GM19238 (cell line): ENCODE results near the gene NRP2.

Experiments
- DNase-seq: peaks from one replicate; pipeline ENCODE4 v3.0.0; 2011; ENCODE audit warnings: low spot score; ENCODE audit not compliant: insufficient read length

The NRP2 gene

DNA sequence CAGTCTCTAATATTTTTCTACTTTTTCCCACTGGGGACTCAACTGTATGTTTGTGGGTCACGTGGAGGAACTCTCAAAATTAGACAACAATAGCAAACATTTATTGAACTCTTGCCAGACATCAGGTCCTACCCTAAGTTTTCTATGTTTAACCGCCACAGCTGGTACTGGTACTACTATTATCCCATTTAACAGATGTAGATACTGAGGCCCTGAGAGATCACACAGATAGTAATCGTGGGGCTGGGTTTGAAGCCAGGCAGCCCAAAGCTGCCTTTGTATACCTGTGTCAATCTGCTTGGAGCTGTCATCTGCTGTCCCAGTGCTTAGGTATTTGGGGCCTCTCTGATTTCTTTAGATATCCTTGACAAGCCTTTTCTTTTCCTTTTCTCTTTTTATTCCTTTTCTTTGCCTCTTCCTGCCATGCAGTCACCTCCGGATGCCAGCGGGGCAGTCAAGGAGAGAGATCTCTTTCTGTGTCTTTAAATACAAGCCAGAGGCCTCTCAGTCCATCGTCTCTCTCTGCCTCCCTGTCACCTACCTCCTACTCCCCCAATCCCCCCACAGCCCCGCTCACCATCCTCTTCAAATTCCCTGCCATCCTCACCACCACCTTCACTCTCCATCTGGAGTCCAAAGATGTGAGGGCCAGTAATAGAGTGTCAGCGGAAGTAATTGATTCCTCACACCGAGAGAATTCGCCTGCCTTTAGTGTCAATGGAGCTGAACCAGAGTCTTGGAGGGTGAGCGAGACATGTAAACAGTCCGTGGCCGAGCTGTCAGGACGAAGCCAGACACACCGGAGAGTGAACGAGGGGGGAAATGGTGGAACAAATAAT, 23.4 kb downstream of the NRP2 start:
- no peak for DNase-seq

- DNase-seq, result peak; percentile 46
Measured at GRCh38 chr2:205706769-205707381, 24.6 kb downstream of the NRP2 start.

GRCh38 chr2:205708231-205708631, 25.9 kb downstream of the NRP2 start:
- DNase-seq, result no peak

GRCh38 chr2:205709319-205709718, 27.0 kb downstream of the NRP2 start:
- DNase-seq, result no peak

DNA sequence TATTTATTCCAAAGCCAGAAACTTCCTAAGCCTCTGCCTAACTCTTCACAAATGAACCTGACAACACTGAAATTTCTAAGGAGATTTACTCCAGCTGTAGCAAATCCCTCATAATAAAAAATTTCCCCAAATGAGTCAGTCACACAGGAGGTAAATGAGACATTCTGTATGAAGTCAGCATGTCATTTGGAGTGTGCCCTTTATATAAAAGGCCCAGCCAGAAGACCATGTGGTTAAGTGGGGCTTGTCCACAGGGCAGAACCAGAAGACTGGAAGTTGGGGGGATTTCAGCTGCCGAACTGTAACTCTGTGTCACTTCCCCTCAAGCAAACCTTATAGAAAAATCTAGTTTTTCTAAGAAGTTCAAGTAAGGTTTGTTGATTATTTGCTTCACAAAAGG, 30.2 kb downstream of the NRP2 start:
- DNase-seq, result no peak

- DNase-seq, result no peak
Measured at GRCh38 chr2:205713086-205713485, 30.8 kb downstream of the NRP2 start.

- no peak for DNase-seq
Measured at GRCh38 chr2:205714058-205714776, 31.9 kb downstream of the NRP2 start.

- DNase-seq, result no peak
Measured at GRCh38 chr2:205714789-205715720, 32.8 kb downstream of the NRP2 start.

- DNase-seq, result no peak
Measured at GRCh38 chr2:205715831-205716525, 33.7 kb downstream of the NRP2 start.

- no peak for DNase-seq
Measured at GRCh38 chr2:205717175-205717846, 35.0 kb downstream of the NRP2 start.

DNA sequence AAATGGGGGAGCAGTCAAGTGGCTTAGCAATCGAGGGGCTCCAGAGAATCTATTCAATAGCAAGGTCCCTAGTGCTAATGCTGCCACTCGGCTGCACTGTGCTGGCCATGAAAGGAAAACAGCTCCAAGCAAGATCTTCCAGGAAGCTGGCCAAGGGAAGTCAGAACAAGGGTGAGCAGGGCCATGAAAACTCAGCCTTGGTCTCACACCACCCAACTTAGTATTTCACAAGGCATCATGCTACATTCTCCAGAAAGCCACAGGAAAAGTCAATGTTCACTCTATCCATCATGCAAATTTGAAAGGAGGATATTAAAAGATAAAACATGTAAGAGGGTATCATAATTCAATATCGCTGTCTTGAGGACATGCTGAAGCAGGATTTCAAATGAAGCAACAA, 35.7 kb downstream of the NRP2 start:
- no peak for DNase-seq

DNA sequence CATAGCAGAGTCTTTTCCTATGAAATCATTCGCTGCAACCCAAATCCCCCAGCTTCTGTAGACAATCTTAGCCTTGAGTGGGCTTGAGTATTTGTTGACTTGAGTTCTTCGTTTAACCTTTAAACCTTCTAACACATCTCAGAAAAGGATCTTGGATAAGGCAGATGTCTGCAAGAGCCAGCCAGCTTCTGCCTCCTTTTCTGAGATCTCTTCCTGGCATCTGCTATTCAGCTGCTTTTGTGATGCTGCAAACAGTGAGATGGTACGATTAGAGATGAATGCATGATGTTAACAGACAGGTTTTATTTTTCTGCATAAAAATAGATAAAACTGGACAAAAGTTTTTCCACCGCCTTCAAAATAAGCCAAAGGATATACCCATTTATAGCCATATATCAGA, 37.5 kb downstream of the NRP2 start:
- no peak for DNase-seq

- DNase-seq, result no peak
Measured at GRCh38 chr2:205720451-205720902, 38.2 kb downstream of the NRP2 start.

DNA sequence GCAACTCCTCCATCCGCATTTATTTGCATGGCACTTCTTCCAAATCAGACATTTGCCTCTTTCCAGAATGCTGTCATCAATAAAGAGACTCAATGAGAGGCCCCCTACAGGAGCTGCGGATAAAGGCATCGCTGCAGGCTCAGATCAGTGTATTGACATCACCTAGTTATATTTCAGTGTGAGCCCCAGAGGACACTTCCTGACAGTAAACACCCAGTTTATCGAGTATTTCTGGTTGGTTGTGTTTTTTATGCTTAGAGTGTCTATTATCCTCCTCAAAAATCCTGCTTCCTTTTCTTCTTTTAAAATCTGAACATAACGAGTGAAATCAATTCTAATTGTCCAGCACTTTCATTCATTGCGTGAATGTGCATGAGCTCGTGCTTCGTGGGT, 38.8 kb downstream of the NRP2 start:
- no peak for DNase-seq

GRCh38 chr2:205722283-205722918, 40.1 kb downstream of the NRP2 start:
- DNase-seq, result no peak

DNA sequence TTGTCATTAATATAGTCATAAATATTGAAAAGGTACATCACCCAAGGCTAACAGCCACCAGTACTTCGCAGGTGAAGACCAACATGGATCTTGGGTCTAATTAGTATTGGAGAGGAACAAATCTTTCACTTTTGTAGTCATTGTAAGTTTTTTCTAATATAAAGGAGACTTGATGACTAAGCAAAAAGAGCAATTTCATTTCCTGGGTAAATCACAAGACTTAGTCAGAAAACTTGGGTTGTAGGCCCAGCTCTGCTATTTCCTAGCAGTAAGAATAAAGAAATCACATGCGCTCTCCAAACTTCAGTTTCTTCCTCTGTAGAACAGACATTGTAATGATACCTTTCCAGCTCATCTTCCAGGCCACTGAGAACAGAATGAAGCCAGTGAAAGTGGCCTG, 40.9 kb downstream of the NRP2 start:
- no peak for DNase-seq

GRCh38 chr2:205725059-205725458, 42.8 kb downstream of the NRP2 start:
- DNase-seq, result no peak

DNA sequence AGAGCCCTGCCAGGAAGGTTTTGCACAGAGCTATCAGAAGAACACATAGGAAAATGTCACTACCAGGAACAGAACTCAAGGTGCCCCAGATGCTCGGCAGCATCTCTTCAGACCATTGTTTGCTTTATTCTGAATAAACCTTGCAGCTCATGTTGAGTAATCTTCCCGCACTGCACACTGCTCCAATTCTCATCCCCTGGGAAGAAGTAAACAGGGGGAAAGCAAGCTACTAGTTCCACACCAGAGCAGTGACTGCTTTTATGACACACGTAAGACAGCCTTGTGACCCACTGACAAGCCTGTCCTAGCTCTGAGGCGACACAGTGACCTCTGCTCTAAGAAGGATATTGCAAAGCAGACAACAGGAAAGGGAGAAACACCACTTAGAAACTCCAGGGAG, 44.2 kb downstream of the NRP2 start:
- no peak for DNase-seq

- no peak for DNase-seq
Measured at GRCh38 chr2:205727174-205727573, 44.9 kb downstream of the NRP2 start.

DNA sequence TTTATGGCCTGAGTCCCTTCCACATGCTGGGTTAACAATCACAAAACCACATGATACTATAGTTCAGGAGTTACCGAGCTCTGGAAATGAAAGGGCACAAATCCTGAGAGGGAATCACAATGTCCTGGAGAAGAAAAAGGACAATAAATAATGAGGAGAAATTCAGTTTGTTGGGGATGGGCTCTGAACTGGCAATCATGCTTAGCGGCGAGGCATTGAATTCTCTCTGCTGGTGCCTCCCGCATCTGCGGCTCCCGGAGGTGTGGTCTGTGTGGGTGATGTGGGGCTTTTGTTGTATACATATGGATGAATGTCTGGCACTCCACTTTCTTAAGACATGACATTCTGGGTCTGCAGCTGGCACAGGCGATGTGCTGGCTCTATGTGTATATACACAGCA, 46.1 kb downstream of the NRP2 start:
- no peak for DNase-seq
